Astrocyte (in vitro differentiated cells and primary cell): Measurements from ENCODE around the gene SETDB2.

Experiments
- EZH2 ChIP-seq: IDR thresholded peaks from 2 replicates; pipeline ENCODE4 v1.6.1; 2012; ENCODE audit warnings: mild to moderate bottlenecking, low read length, inconsistent platforms; ENCODE audit not compliant: insufficient read depth
- TF ChIP-seq, protein P1 (sequence below): IDR thresholded peaks from 2 replicates; pipeline ENCODE4 v1.5.1; 2011; ENCODE audit warnings: low read depth, mild to moderate bottlenecking, inconsistent platforms, low read length, moderate library complexity; ENCODE audit not compliant: insufficient read depth

DNA sequence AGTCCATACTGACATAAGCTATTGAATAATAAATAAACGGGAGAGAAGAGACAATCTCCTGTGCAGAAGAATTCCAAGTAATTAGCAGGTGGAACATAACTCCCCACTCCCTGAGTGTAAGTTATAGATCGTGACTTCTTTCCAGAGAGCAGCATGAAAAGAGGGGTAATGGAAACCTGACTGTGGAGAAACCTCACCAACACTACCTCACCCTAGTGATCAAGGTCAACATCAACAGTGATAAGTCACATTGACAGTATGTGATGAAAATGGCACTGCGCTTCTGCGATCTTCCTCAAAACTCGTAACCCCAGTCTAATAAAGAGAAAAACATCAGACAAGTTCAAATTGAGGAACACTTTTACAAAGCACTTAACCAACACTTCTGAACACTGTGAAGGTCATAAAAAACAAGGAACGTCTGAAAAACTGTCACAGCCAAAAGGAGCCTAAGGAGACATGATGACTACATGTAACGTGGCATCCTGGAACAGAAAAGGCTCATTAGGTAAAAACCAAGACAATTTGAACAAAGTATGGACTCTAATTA, 20.0 kb upstream of the SETDB2 start:
- TF ChIP-seq, protein P1, sequence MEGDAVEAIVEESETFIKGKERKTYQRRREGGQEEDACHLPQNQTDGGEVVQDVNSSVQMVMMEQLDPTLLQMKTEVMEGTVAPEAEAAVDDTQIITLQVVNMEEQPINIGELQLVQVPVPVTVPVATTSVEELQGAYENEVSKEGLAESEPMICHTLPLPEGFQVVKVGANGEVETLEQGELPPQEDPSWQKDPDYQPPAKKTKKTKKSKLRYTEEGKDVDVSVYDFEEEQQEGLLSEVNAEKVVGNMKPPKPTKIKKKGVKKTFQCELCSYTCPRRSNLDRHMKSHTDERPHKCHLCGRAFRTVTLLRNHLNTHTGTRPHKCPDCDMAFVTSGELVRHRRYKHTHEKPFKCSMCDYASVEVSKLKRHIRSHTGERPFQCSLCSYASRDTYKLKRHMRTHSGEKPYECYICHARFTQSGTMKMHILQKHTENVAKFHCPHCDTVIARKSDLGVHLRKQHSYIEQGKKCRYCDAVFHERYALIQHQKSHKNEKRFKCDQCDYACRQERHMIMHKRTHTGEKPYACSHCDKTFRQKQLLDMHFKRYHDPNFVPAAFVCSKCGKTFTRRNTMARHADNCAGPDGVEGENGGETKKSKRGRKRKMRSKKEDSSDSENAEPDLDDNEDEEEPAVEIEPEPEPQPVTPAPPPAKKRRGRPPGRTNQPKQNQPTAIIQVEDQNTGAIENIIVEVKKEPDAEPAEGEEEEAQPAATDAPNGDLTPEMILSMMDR = no peak
- no peak for TF ChIP-seq EZH2
